Upper lobe of left lung (tissue), 4 donors: ENCODE results near the gene DGKB.

Experiments
- CTCF ChIP-seq, 6 experiments: fragments of 450-650 bp in 4 of 6; fragments of 200-600 bp in 2 of 6; sonication (generic) in 2 of 6; IDR thresholded peaks; one replicate each; pipeline ENCODE4 v1.5.1; 2016 to 2019; ENCODE audit warnings: antibody characterized with exemption in 6 of 6
- EP300 ChIP-seq, 4 donors: sonication (generic); formaldehyde crosslinking; IDR thresholded peaks; one replicate each; pipeline ENCODE4 v1.5.1; 2017; ENCODE audit warnings: antibody characterized with exemption in 4 of 4, control low read depth in 2 of 4
- POLR2A ChIP-seq, 4 donors: fragments of 450-650 bp; IDR thresholded peaks; one replicate each; pipeline ENCODE4 v1.5.1; 2016 to 2017; ENCODE audit warnings: antibody characterized with exemption in 4 of 4, mild to moderate bottlenecking in 2 of 4
- POLR2AphosphoS5 ChIP-seq, 2 donors: sonication (generic); formaldehyde crosslinking; IDR thresholded peaks; one replicate each; pipeline ENCODE4 v1.5.1; 2017; ENCODE audit warnings: antibody characterized with exemption in 2 of 2

- no peak for TF ChIP-seq CTCF (IDR thresholded peaks at IDR 0.05)
- TF ChIP-seq POLR2A (IDR thresholded peaks at IDR 0.05), result no peak
- no peak for TF ChIP-seq POLR2AphosphoS5 (IDR thresholded peaks at IDR 0.05)
- TF ChIP-seq EP300 (IDR thresholded peaks at IDR 0.05), result no peak
Measured at GRCh38 chr7:14309432-14309831, 593.1 kb downstream of the DGKB start.
